HG03280 (cell line): ENCODE data around the gene DISP1.
A peak's percentile ranks its signal among the peaks of the same experiment; 100 is the strongest.

Experiments used
- ATAC-seq: cut with Tn5 transposase; IDR thresholded peaks from one replicate; pipeline ENCODE4 v1.9.1; 2021; ENCODE audit warnings: mild to moderate bottlenecking, moderate library complexity; ENCODE audit not compliant: unreplicated experiment

The DISP1 gene

DNA sequence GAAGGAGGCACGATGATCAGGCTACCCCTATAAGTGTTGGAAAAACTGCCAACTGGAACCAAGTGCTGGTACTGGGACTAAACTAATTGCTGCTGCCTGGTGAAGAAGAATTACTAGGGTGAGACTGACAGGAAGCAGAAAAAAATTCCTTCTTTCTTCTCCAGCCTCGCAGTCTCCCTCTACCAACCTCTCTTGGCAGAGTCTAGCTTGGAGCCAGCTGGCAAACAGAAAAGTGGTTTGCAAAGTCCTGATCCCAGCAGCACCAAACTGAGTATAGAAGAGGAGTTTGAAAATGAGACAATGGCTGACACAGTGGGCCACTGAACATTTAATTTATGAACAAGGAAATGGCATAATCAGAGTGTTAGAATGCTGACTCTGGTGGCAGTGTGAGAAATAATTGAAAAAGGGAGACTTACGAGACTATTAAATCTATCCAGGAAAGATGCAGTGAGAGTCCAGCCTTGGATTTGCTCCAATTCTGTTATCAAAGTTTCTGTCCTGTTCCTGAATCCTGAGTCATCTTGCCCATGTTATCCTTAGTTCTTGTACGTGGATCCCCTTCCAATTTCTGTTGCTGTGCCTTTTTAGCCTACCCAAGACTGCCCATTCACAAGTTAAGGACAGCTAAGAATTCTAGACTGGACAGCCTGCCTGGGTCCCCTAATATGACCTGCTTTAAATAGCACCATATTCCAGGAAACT, 23.7 kb upstream of the DISP1 start:
- ATAC-seq: no peak

DNA sequence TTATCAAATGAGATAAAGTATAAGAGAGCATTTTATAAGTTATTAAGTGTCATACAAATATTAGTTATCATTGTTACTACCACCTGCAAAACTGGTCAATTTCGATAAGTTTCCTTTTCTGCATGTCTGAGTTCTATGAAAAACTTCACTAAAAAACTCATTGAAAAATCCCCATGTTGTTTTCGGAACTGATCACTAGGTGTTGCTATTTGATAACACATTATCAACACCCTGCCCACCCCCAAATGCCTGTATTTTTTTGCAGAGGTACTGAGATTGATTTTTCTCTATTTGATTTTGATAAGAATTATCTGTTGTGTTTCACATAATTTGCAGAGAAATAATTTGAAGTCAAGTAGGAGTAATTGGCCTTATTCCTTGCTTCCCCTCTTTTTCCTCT, 22.1 kb upstream of the DISP1 start:
- no peak for ATAC-seq

DNA sequence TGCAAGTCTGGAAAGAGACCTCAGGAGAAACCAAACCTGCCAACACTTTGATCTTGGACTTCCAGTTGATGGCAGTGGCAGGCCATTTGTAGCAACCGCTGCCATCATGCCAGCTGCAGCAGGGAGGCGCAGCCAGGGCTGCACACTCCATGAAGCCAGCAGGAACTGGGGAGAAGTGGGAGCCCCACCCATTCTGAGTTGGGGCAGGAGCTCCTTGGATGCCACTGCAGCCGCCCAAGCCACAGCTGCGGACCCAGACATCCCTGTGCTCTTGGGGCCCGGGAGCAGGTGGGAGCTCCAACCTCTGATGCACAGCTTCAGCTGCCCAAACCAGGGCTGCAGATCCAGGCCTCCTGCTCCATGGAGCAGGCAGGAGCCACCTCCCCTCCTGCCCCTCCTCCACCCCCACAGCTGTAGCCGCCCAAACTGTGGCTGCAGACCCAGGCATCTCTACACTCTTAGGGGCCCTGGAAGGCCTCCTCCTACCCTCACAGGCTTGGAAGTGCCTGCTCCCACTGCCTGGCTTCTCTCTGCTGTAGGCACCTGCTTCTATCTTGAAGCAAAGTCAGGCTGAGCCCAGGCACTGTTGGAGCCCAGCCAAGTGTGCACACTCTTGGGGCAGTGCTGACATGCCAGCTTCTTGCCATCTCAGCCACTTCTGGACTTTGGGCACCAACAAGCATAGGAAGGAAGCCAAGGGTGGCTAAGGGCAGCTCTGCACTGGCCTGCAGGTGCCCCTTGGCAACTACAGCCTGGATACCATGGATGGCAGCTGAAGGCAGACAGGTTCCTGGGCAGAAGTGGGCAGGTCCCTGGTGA, 20.0 kb upstream of the DISP1 start:
- no peak for ATAC-seq

DNA sequence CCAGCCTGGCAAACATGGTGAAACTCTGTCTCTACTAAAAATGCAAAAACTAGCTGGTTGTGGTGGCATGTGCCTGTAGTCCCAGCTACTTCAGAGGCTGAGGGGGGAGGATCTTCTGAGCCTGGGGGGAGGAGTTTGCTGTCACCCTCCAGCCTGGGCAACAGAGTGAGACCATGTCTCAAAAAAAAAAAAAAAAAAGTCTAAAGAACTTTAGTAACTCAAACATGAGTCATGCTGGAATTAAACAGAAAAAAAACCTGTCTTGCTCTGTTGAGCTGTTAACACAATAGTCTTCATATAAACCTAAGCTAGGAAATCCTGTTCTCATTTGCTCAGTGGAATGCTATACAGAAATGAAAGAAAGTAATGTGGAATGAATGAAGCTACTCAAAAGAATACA, 16.7 kb upstream of the DISP1 start:
- ATAC-seq: no peak

DNA sequence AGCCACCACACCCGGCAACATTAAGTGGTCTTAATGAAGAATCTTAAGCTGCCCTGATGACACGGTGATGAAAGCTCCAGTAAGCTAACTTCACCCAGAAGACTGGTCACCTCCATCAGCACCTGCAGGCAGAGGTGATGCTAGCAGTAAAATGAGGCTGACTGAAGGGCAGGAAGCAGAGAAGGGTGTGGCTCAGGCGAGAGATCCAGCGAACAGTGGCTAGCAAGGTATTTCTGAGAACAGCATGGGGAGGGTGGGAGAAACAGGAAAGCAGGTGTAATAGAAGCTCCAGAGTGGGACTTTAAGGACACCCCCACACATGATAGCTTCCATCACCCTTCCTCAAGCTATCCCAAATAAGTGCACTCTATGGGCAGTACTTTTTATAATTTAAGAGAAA, 15.9 kb upstream of the DISP1 start:
- no peak for ATAC-seq

DNA sequence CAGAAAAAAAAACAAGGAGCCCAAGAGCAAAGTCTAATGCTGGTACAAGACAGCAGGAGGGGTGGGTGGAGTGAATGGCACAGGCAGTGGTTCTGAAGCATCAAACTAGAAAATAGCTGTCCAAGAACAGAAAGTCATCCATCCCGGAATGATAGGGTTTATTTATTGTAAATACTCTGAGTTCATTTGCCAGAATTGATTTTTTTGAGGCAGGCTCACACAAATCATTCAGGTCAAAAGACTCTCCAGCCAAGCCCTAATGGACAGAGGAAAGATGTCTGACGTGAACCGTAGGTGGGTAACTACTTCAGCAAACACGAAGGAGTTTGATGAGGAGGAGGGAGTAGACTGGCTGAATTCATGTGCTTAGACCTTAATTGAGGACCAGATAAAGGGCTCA, 13.8 kb upstream of the DISP1 start:
- ATAC-seq: no peak

DNA sequence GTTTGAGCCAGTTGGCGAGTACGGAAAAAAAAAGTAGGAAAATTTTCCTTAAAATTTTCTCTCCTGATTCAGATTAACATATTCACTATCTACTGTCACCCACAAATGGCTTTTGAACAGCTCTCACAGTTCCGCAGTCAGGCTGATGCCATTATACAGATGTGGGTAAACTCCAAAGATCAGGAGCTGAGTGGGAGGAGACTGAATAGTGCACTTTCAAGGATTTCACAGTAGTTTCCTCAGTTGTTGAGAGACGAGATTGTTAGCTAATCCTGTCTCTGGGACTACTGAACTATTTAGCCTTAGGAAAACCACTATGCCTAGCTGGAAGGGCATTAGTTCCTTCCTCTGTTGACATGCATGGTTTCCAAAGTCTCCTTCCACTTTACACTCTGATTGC, 3.2 kb upstream of the DISP1 start:
- no peak for ATAC-seq

DNA sequence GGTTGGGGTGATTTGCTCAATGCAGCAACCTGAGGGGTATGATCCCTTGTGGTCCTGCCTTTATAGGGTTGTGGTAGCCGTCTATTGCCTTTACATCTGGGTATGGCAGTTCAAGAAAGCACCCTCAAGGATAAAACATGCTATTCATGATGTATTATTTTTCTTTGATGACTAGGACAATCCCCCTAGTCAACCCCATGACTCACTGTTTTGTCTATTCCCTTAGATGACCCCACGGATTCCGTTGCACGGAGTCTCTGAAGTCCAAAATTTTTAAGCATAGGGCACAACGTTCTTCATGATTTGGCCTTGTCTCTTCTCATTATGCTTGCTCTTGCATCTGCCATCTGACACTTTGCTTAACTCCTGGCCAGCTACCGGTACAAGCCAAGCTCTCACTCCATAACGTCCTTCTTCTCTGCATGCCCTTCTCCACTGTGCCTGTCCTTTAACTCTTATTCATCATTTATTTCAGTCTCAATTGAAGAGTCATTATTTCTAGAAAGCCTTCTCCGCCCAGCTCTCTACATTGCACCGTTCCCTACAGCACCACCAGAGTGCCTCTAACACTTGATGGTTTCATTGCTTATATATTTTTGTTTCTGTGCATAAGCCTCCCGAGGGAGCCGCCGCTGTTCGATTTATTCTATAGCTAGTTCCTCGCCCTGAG, 838 bp upstream of the DISP1 start:
- ATAC-seq: peak; percentile 6

DNA sequence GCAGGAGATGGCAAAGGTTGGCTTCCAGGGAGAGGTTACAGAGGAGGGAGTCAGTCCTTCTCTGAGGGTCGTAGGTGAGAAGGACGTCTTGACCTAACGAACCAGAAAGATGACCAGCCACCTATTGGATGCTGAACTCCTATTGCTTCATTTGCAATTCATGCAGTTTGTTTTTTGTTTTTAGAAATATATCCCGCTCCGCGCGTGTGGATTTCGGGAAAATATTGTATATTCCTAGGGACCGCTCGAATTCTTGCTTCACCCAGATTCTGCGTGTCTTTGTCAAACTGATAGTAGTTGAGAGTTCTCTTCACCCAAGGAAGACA, 564 bp downstream of the DISP1 start:
- ATAC-seq: no peak

DNA sequence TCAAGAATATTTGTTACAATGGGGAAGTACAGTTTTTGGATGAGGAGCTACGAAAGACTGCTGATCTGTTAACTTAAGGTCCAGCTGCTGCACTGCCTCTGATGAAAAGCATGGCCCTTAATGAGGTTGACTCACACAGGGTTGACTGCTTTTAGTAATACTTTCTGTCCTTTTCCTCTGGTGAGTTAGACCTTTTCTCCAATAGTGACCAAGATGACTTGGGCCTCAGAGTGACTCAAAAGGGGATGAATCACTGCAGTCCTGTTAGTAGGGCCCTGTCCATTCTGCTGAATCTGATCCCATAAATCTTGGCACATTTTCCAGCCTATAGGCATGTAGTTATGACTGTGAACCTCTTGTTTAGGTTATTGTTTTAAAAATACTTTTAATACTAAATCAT, 2.7 kb downstream of the DISP1 start:
- no peak for ATAC-seq

DNA sequence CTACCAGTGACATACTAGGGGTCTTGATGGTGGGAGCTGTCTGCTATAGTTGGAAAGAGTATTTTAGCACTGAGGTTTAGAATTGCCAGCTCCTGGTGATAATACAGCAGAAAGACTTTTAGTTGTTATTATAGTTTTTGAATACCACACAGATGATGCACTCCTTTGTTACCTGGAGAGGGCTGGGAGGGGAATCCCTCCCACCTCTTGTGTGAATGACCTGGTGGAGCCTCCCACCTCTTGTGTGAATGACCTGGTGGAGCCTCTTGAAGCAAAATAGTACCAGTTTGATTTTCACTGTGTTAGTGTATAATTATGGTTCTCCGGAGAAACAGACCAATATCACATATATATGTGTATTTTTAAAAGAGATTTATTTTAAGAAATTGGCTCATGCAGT, 3.3 kb downstream of the DISP1 start:
- no peak for ATAC-seq

DNA sequence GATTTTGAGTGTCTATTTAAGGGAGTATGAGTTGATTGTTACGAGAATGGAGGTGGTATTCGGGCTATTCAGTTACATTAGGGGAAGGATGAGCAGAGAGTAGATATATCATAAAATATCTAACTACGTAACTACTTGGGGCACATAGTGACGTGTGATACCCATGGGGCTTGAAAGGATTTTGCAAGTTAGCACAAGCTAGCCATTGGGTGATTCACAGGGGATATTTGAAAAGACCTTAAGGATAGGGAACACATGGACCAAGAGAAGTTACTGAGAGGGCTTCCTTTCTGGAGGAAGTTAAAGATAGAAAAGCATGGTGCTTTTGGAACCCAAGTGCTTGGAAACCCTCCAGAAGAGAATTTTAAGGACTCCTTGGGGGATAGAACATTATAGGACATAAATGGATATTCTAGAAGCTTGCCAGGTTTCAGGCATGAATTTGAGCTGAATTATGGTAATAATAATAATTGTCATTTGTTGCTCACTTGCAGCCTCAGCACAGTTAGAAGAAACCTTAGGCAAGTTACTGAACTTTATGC, 5.4 kb downstream of the DISP1 start:
- no peak for ATAC-seq

DNA sequence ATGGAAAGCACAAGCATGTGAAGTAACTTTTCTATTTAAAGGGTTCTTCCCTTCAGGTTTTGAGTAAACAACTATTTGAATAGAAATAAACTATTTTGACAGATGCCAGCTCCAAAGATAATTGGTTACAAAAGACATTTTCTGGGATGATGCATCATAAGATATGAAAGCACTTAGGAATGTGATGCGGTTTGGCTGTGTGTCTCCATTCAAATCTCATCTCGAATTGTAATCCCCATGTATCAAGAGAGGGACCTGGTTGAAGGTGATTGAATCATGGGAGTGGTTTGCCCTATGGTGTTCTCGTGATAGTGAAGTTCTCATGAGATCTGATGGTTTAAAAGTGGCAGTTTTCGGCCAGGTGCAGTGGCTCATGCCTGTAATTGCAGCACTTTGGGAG, 6.4 kb downstream of the DISP1 start:
- no peak for ATAC-seq

DNA sequence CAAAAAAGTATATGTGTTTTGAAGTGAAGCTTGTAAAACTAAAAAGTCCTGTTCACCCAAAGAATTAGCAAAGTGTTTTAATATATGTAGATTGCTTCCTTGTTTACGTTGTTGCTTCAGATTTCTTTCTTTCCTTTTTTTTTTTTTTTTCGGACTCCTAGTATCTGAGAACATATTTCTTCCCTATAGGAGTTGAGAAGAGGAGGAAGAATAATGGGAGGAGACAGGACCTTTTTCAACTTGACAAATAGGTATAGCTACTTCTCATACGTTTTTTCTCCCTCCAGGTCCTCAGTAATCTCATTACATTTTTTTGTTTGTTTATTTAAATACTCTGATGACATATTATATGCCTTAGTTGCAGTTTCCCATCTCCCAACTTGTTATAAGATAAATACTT, 8.9 kb downstream of the DISP1 start:
- no peak for ATAC-seq

DNA sequence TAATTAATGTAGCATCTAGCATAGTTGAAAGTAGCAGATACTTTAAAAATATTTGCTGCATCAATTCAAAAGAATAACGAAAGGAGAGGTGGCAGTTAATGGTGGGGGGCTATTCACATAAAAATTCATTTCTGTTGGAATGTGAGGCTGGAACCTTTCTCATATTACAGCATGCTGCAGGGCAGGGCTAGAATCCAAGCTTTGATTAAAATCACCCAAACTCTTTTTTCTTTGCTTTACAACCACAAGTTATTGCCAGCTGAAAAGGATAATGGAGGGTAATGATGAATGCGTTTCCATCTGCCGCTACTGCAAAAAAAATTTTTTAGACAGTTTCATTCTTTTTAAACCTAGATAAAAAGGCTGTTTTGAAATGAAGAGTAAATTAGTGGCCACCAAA, 9.8 kb downstream of the DISP1 start:
- ATAC-seq: no peak

DNA sequence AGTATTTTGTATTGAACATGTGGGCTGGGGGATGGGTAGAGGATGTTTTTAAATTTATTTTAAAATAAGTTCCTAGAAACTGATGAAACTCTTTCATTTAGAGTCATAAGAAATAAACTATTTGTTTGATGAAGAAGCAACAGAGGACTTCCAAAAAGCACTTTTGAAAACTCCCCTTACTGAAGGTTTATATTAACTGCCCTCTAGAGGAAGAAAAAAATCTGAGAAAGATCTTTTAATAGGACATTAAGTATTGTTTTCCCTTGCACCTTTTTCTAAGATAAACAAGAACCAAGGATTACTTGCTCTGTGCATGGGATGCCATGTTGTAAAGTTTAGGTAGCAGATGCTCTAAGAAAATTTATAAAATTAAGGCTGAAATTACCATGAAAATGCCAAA, 14.1 kb downstream of the DISP1 start:
- ATAC-seq: no peak

DNA sequence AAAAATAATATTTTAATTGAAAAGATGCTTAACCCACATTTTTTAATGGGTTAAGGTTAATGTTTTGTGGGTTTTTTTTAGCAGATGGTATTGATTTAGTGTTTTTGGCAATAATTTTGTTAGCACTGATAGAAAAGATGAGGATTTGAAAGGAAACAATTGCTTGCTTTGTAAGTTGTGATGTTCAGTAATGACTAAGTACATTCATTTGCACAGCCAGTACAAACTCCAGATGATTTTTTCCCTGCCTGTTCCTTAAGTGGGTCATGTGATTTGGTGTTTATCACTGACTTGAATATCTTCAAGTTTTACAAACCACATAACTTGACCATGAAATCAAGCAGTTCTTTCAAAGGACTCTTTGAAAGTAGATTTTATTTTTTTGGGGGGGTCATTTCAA, 15.0 kb downstream of the DISP1 start:
- no peak for ATAC-seq

DNA sequence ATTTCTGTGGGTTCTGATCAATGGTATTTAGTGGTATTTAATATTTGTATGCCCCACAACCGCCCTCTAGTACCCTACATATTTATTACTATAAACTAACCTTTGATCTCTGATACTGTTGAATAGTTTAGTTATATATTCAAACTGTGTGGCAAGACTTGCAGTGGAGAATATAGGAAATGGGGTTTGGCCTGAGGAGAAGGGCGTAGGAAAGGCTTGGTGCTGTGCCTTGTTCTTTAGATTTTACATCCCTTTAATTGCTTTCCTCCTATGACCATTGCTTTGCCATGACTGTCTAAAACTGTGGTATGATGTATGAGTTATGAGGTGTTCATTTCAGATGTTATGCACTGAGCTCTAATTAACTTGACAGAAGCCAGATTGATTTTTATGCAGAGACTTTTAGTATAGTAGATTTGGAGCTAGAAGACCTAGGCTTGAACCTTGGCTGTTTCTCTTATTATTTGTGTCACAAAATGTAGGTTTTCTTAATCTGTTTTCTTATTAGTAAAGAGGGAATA, 18.6 kb downstream of the DISP1 start:
- no peak for ATAC-seq

DNA sequence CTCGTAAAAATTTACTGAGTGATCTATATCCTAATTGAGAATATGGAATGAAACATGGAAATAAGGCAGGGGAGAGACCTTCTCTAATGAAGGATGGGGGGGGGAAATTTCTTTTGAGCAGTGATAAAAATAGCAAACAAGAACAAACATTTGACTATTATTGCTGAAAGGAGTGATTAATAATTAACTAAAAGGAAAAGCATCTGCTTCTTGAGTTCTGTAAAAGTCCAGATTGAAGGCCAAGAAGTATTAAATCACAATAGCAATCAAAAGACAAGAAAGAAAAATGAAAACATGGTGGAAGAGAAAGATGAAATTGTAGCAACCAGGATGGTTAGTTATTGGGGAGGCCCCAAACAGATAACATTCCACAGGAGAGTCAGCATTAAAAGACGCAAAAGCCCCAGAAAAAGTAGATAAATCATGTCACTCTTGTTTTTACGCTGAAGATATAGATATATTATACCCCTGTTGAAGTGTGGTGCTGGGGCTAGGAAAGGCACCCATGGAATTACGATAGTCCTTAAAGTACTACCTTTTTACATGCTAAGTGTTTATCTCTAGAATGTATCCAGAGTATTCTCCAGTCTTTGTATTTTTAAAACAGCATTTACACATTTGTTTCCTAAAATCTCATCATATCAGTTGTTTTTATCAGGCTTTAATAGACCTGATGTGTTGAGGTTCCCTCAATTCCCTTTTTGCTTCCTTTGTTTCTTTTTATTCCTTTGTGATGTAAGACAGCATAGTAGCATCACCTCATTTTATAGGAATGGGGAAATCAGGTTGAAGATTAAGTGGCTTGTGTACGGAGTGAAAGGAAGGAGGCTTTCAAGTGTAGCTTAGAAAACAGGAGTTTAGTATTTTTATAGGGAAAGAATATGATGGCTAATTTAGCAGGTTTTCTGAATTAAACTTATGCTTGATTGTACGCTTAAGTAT, 28.9 kb downstream of the DISP1 start:
- no peak for ATAC-seq

DNA sequence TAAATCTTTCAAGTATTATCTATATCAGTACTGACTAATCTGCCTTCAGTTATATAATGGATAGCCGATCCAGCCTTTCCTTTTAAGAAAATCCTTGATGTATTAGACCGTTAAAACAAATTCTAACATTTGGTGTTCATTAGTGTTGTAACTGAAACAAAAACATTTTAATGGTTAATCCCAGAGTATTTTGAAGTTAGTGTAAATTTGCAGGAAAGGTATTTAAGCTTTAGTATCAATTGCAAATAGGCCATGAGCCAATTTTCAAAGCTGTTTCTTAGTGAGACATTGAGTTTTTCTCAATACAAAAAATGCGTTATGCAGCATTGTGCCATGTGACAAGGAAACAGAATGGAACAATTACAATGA, 29.6 kb downstream of the DISP1 start:
- no peak for ATAC-seq

DNA sequence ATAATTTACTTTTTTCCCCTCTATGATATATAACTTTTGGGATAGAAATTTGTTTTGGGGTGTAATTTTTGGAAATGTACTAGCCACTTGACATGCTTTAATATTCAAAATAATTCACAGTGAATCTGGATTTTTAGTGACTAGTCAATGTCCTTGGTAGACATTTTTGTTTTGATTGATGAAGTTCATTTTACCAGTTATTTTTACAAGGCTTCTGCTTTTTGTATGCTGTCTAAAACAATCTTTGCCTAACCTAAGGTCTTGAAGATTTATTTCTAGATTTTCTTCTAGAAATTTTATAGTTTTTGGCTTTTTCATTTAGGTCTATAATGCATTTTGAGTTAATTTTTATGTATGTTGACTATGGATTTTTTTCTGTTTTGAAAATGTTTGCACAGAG, 30.9 kb downstream of the DISP1 start:
- ATAC-seq: no peak
